ENCODE results near the gene BBC3.
"Not testable (repeated sequence)": the region's sequence is repeated elsewhere in the genome, so short reads cannot be mapped to it uniquely, and the experiment has no call there.

DNA sequence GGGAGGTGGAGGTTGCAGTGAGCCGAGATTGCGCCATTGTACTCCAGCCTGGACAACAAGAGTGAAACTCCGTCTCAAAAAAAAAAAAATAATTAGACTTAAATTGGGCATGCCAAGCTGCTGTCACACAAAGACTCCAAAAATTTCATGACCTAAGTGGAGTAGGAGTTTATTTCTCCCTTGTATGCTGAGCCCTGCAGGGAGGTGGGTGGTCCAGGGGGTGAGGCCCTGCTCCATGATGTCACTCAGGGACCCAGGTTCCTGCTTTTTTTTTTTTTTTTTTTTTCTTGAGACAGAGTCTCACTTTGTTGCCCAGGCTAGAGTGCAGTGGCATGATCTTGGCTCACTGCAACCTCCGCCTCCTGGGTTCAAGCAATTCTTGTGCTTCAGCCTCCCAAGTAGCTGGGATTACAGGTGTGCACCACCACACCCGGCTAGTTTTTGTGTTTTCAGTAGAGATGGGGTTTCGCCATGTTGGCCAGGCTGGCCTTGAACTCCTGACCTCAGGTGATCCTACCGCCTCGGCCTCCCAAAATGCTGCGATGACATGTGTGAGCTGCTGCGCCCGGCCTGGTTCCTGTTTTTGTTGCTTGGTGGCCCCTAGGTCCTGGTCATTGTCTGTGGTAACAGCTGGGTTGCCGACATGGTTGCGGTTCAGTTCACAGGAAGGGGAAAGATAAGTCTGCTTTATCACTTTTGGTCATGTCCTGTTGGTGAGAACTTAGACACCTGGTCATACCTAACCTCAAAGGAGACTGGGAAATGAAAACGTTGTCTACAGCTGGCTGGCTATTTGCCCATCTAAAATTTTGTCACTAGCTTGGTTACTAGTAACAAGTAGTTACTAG lies 31.2 kb upstream of the BBC3 start:
- not testable (repeated sequence) for TF ChIP-seq POLR2AphosphoS5 (IDR thresholded peaks at IDR 0.05; ENCODE audit: low read depth); EZH2 (IDR thresholded peaks at IDR 0.05; ENCODE audit: low read depth, unreplicated experiment)

Data from GM23338 (cell line).